Measurements from ENCODE around the gene ZNF316.

ZNF316 gene

DNA sequence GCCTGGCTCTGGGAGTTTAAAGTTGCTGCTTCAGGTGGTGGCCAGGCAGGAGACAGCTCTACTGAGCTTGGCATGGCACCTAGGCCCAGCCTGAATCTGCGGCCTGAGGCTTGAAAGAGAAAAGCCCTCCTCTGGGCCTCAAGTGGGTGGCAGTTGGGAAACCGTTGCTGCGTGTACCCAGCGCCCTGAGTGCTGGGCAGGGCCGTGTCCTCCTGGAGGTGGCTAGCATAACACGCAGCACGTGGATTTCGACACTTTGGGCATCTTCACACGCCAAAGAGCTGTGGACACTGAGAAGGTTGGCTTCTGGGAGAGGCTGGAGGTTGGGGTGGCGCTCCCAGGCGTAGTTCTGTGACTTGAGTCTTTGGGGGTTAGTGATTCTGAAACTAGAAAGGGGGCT, 2.5 kb downstream of the ZNF316 start:
- H3K27ac ChIP-seq = peak overlapping the region in 8 of 11 experiments; percentile 1 to 91 (median 28); a peak in 10 of 22 replicates
- peaks cover 48 to 72% (median 59%) of the 10 kb centered on the region in 11 experiments for H4K20me1 ChIP-seq
- H3K36me3 ChIP-seq = peaks cover 58 to 62% (median 60%) of the 10 kb centered on the region in 11 experiments
- H3K27me3 ChIP-seq = no peaks in the 10 kb centered on the region
- peak overlapping the region in 3 of 10 experiments; percentile 11 to 96 (median 39); a peak in 4 of 20 replicates for H3K4me3 ChIP-seq
- TF ChIP-seq Cebpa-rat (IDR thresholded peaks at IDR 0.05) = no peak
- peaks cover 0 to 30% (median 7%) of the 10 kb centered on the region in 11 experiments; a peak in 16 of 22 replicates for H3K9me3 ChIP-seq (replicated peaks in 1 of 11)
- H3K4me1 ChIP-seq = peaks cover 44 to 56% (median 49%) of the 10 kb centered on the region in 10 experiments
- H3K4me2 ChIP-seq = peak overlapping the region; percentile 81 to 97 (median 92)
- peak overlapping the region in 4 of 11 experiments; percentile 24 to 98 (median 92); a peak in 2 of 22 replicates for H3K9ac ChIP-seq

DNA sequence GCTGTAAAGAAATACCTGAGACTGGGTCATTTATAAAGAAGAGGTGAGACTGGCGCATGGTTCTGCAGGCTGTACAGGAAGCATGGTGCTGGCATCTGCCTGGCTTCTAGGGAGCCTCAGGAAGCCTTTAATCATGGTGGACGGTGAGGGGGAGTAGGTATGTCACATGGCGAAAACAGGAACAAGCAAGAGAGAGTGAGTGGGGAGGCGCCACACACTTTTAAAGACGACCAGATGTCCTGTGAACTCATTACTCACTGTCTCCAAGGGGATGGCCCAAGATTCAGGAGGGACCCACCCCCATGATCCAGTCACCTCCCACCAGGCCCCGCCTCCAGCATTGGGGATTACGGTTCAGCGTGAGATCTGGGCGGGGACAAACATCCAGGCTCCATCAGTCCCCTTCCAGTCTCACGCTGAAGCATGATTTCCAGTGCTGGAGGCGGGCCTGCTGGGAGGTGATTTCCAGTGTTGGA, 3.2 kb downstream of the ZNF316 start:
- Histone ChIP-seq H3K9me3 (replicated peaks in 1 of 11) (peaks cover 0 to 24% (median 6%) of the 10 kb centered on the region in 11 experiments; a peak in 14 of 22 replicates), H4K20me1 (peaks cover 49 to 79% (median 66%) of the 10 kb centered on the region in 11 experiments), H3K27me3 (no peaks in the 10 kb centered on the region), H3K9ac (no peak overlapping the region), H3K27ac (peak overlapping the region in 7 of 11 experiments; percentile 1 to 91 (median 26); a peak in 9 of 22 replicates), H3K36me3 (peaks cover 64 to 69% (median 67%) of the 10 kb centered on the region in 11 experiments), H3K4me3 (peak overlapping the region in 1 of 10 experiments; percentile 39; a peak in 1 of 20 replicates), H3K4me1 (peaks cover 40 to 50% (median 44%) of the 10 kb centered on the region in 10 experiments), H3K4me2 (peak overlapping the region; percentile 81 to 97 (median 92); a peak in 20 of 22 replicates)
- no peak for TF ChIP-seq Cebpa-rat (IDR thresholded peaks at IDR 0.05)

GRCh38 chr7:6641305-6642035, 4.4 kb downstream of the ZNF316 start:
- Histone ChIP-seq H3K4me2 (0 out of 22 replicates have a peak overlapping the region, but pooled peaks of 1 of the 11 experiments have one; percentile 92), H3K27me3 (no peaks in the 10 kb centered on the region), H3K4me3 (no peak overlapping the region), H3K9ac (no peak overlapping the region; a peak in 1 of 22 replicates), H3K4me1 (peaks cover 28 to 38% (median 32%) of the 10 kb centered on the region in 10 experiments), H3K9me3 (replicated peaks in 1 of 11) (peaks cover 0 to 13% (median 0%) of the 10 kb centered on the region in 11 experiments; a peak in 9 of 22 replicates), H3K36me3 (peaks cover 75 to 81% (median 79%) of the 10 kb centered on the region in 11 experiments), H4K20me1 (peaks cover 55 to 91% (median 78%) of the 10 kb centered on the region in 11 experiments), H3K27ac (peak overlapping the region in 1 of 11 experiments; percentile 91; a peak in 1 of 22 replicates)
- TF ChIP-seq Cebpa-rat (IDR thresholded peaks at IDR 0.05) = no peak

- Histone ChIP-seq H3K36me3 (peaks cover 84 to 89% (median 87%) of the 10 kb centered on the region in 11 experiments), H3K4me1 (peaks cover 24 to 32% (median 28%) of the 10 kb centered on the region in 10 experiments), H3K4me2 (no peak overlapping the region), H3K9ac (no peak overlapping the region), H3K27ac (no peak overlapping the region), H3K4me3 (no peak overlapping the region), H3K27me3 (no peaks in the 10 kb centered on the region), H3K9me3 (replicated peaks in 1 of 11) (peaks cover 0 to 12% (median 0%) of the 10 kb centered on the region in 11 experiments; a peak in 3 of 22 replicates), H4K20me1 (peaks cover 63 to 99% (median 86%) of the 10 kb centered on the region in 11 experiments)
- TF ChIP-seq Cebpa-rat (IDR thresholded peaks at IDR 0.05) = no peak
Measured at GRCh38 chr7:6642239-6642839, 5.2 kb downstream of the ZNF316 start.

DNA sequence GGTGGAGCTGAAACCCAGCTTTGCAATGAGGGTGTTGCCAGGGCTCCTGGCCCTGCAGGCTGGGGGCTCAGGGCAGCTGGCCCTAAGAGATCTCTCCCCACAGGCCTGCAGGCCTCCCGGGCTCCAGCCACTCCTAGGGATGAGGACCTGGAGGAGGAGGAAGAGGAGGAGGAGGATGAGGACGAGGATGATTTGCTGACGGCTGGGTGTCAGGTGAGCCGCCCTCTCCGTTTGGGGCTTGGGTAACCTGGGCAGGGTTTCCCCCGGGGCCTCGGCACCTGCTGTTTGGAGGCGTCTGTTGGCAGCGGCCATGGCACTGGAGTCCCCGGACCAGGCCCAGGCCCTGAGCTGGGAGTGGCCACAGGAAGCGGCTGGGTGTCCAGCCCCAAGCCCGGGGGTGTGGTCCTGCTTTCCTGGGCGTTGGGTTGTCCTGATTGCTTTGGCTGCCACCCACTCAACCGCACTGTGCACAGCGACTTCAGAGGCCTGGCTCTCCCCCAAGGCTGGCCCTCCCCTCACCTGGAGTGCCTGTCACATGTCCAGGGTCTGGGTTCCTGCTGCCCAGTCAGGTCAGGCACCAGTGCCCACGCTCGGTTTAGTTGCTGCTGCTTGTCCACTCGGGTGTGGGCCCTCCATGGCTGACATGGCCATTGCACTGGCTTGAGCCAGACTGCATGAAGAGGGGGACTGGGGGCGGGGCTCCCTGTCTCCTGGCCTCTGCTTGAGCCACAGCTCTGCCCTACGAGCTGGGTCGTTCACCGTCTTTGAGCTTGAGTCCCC, 5.9 kb downstream of the ZNF316 start:
- no peak for TF ChIP-seq Cebpa-rat (IDR thresholded peaks at IDR 0.05)
- Histone ChIP-seq H4K20me1 (peaks cover 70 to 100% (median 94%) of the 10 kb centered on the region in 11 experiments), H3K4me2 (no peak overlapping the region), H3K4me3 (no peak overlapping the region), H3K4me1 (peaks cover 24 to 28% (median 27%) of the 10 kb centered on the region in 10 experiments), H3K36me3 (peaks cover 91 to 96% (median 94%) of the 10 kb centered on the region in 11 experiments), H3K9me3 (replicated peaks in 1 of 11) (peaks cover 0 to 13% (median 0%) of the 10 kb centered on the region in 11 experiments; a peak in 7 of 22 replicates), H3K27me3 (no peaks in the 10 kb centered on the region), H3K27ac (no peak overlapping the region), H3K9ac (no peak overlapping the region)

DNA sequence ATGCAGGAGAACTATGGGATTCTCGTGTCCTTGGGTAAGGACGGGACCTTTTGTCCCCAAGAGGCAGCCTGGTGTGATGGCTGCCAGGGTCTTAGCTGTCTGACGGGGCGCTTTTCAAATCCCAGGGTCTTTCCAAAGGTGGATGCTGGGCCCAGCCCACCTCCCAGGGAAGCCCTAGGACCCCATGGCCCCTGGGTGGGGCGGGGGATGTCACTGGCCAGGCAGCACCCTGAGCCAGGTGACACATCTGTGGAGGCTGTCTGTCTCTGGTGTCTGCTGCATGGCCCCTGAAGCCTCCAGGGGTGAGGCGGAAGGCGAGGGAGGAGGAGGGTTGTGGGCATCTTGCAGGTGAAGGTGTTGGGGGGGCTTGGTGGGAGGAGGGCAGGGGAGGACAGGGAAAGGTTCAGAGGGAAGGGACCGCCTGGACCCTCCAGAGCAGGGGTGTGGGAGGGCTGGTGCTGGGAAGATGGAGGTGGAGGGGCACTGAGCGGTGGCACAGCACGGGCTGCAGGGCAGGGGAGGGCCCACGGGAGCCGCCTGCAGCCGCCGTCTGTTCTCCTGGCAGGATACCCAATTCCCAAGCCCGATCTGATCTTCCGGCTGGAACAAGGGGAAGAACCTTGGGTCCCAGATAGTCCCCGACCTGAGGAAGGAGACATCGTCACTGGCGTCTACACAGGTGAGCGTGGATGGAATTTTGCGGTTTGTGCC, 7.0 kb downstream of the ZNF316 start:
- Histone ChIP-seq H3K27ac (no peak overlapping the region), H3K4me3 (no peak overlapping the region), H3K4me2 (no peak overlapping the region), H3K9me3 (replicated peaks in 1 of 11) (peaks cover 0 to 23% (median 2%) of the 10 kb centered on the region in 11 experiments; a peak in 13 of 22 replicates), H3K27me3 (no peaks in the 10 kb centered on the region), H3K4me1 (peaks cover 16 to 28% (median 23%) of the 10 kb centered on the region in 10 experiments), H4K20me1 (peaks cover 72 to 100% (median 97%) of the 10 kb centered on the region in 11 experiments), H3K9ac (no peak overlapping the region), H3K36me3 (peaks cover 96 to 100% (median 100%) of the 10 kb centered on the region in 11 experiments)
- no peak for TF ChIP-seq Cebpa-rat (IDR thresholded peaks at IDR 0.05)

GRCh38 chr7:6644728-6645127, 7.6 kb downstream of the ZNF316 start:
- Histone ChIP-seq H3K4me1 (peaks cover 9 to 26% (median 22%) of the 10 kb centered on the region in 10 experiments), H3K4me3 (no peak overlapping the region), H3K27ac (no peak overlapping the region), H4K20me1 (peaks cover 72 to 100% (median 93%) of the 10 kb centered on the region in 11 experiments), H3K9ac (no peak overlapping the region), H3K27me3 (no peaks in the 10 kb centered on the region), H3K4me2 (no peak overlapping the region), H3K36me3 (peaks cover 96 to 100% (median 100%) of the 10 kb centered on the region in 11 experiments), H3K9me3 (replicated peaks in 1 of 11) (peaks cover 3 to 27% (median 9%) of the 10 kb centered on the region in 11 experiments)
- TF ChIP-seq Cebpa-rat (IDR thresholded peaks at IDR 0.05) = no peak

Measured in BLaER1 treated with 17β-estradiol and CSF1 and Interleukin-3, amounts not matched to agents 10 nM and 100 nM (cell line).